A204.1 (cell line): ENCODE results near the gene POTEJ.
"Not testable (repeated sequence)": the region's sequence is repeated elsewhere in the genome, so short reads cannot be mapped to it uniquely, and the experiment has no call there.

Source experiments
- FAIRE-seq: peaks from 2 replicates; lab custom pipeline; 2012; peaks lifted over from hg19 to GRCh38; lab: Jason Lieb, UNC

Gene POTEJ

DNA sequence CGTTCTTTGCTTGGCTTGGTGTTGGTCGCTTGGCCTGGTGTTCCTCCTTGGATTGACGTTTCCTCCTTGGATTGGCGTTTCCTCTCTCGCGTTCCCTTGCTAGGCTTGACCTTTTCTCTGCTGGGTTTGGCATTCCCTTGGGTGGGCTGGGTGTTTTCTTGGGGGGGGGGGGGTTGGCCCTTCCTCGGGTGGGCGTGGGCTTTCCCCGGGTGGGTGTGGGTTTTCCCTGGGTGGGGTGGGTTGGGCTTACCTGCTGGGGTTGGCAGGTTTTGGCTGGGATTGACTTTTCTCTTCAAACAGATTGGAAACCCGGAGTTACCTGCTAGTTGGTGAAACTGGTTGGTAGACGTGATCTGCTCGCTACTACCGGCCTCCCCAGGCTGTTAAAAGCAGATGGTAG lies at the start of gene POTEJ:
TSS of gene POTEJ (plus strand) at position 301 of the 400 bp plus-strand sequence. CDS start at position 394, 93 bp downstream.
- FAIRE-seq, result not testable (repeated sequence)

DNA sequence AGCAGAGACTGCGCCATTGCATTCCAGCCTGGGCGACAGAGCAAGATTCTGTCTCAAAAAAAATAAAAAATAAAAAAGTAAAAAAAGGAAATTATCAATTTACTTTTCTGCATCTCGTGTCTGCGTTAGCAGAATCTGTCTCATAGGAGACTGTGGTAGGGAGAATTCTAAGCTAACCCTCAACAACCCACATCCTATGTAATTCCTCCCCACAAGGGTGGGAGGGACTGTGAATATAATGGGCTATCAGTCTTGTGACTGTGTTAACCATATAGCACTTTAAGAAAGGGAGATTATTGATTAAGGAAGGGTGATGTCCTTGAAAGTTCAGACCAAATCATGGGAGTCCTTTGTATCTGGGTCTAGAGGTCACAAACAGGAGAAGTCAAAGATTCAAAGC lies 45.1 kb upstream of the POTEJ start:
- not testable (repeated sequence) for FAIRE-seq

DNA sequence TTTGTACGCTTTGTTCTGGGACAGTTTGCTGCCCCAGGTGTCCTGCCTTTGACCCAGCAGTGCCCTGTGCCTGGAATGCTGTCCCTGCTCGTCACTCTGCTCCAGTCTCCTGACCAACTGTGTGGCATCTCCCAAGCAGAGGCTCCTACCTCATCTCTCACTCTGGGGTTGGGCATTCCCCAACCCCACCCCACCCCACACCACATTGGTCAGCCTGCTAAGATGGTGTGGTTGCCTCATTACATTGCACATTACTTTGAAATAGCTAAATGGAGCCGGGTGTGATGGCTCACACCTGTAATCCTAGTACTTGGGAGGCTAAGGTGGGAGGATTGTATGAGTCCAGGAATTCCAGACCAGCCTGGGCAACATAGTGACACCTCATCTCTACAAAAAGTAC lies 39.3 kb upstream of the POTEJ start:
- FAIRE-seq, result not testable (repeated sequence)

DNA sequence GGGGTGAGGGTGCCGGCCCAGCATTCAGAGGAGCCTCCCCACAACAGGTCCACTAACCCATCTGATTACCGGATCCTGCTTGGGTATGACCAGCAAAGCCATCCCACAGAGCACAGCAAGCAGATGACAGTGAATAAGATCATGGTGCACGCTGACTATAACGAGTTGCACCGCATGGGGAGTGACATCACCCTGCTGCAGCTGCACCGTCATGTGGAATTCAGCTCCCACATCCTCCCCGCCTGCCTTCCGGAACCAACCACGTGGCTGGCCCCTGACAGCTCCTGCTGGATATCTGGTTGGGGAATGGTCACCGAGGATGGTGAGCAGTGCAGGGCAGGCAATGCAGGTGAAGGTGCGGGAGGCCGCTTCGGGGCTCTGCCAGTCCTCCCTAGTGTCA lies 37.0 kb upstream of the POTEJ start:
- FAIRE-seq, result not testable (repeated sequence)

DNA sequence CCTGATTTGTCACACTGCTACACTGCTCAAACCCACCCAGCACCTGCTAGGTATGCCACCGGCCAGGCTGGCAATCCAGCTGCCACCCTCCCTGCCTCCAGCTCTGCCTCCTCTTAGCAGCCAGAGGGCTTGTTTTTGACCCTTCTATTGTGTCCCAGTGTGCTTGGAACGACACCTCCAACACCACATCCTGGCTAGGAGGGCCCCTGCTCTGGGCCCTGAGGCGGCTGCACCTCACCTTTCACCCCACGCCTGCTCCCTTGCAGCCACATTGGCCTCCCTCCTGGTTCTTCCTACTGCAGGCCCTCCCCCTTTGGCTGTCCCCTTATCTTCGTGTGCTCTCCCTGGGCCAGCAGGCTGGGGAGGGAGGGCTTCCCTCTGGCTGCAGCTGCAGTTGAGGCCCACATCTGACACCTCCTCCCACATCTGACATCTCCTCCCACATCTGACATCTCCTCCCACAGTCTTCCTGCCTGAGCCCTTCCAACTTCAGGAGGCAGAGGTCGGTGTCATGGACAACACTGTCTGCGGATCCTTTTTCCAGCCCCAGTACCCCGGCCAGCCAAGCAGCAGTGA lies 34.9 kb upstream of the POTEJ start:
- FAIRE-seq, result not testable (repeated sequence)

DNA sequence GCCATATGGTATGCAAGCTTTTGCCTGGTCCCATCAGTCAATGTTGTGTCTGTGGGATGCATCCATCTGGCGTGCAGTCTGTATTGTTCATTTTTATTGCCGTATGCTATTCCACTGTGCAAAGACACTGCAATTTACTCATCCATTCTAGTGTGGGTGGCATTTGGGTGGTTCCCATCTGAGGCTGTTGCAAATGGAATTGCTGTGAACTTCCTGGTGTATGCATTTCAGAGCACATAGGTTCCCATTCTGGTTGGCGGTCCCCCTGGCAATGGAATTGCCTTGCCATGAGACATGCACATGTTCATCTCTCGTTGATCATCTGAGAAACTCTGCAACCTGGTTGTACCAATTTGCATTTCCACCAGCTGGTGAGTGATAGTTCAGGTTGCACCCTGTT lies 33.7 kb upstream of the POTEJ start:
- not testable (repeated sequence) for FAIRE-seq

DNA sequence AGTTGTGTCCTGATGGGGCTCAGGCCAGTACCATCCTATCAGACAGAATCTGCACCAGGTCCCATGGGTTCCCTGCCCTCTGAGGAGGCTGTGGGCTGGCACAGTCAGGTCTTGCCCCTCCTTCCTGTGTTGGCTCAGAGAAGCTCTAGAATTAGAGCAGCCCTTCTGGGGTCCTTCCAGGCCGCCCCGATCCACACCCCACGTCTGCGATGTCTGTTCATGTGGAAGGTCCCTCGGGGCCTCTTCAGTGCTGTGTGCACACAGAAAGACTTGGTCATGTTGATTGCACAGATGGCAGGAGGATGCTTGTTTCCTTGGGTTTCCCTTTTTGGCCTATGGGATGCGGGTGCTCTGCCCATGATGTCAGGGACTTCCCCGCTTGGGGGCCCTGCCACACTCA lies 32.1 kb upstream of the POTEJ start:
- FAIRE-seq, result not testable (repeated sequence)

DNA sequence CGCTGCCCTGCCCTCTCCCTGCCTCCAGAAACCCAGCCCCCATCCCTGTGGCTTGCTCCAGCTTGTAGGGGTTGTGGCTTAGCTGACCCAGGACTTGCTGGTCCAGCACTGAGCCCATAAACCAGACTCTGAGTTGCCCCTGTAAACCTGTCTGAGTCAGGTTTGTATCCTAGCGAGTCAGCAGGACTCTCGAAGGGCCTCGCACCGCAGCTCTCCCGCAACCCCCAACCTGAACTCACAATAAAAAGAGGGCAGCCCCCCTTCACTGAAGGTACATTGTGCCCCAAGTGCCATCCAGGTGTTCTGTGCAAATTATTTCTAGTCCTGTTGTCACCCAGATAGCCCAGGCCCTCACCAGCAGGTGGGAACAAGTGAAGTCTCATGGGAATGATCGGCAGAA lies 29.7 kb upstream of the POTEJ start:
- FAIRE-seq, result not testable (repeated sequence)

DNA sequence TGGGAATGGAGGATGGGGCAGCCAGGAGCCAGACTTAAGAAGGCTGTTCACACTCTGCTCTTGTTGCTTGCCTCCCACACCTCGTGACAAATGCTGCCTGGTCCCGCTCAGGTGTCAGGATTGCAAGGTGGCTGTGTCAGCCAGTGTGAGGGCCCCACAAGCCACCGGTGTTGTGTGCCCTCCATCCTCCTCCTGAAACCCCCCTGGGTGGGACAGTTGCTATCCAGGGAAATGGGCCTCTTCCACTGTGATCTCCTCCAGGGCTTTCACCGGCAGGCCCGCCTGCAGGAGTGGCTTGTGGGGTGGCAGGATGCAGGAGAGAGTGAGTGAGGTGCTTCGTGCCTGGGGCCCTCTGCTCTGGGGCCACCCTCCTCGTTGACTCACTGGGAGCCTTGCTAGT lies 28.3 kb upstream of the POTEJ start:
- FAIRE-seq, result not testable (repeated sequence)

DNA sequence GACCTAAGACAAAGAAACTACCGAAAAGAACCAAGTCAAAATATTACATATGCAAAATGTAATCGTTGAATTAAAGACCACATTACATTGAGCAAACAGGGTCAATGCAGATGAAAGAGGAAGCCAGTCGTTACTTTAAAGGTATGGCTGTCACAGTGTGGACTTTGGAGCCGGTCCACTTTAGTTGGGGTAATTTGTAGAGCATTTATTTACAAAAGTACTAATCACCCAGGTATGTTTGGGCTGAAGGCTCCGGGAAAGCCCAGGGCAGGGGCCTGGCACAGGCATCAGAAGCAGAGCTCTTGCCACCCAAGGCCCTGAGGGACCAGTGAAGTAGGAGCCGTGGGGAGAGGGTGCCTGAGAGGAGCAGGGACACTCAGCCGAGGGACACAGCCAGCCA lies 27.7 kb upstream of the POTEJ start:
- FAIRE-seq, result not testable (repeated sequence)

DNA sequence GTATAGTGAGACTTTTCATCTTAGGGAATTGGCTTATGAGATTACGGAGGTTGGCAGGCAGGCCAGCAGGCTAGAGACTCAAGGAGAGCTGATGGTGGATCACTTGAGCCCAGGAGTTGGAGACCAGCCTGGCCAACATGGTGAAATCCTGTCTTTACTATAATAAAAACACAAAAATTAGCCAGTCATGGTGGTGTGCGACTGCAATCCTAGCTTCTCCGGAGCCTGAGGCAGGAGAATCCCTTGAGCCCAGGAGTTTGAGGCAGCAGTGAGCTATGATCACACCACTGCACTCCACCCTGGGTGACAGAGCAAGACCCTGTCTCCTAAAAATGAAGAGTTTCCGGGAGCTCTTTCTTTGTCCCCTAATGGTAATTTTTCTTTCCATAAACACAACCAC lies 26.5 kb upstream of the POTEJ start:
- not testable (repeated sequence) for FAIRE-seq

DNA sequence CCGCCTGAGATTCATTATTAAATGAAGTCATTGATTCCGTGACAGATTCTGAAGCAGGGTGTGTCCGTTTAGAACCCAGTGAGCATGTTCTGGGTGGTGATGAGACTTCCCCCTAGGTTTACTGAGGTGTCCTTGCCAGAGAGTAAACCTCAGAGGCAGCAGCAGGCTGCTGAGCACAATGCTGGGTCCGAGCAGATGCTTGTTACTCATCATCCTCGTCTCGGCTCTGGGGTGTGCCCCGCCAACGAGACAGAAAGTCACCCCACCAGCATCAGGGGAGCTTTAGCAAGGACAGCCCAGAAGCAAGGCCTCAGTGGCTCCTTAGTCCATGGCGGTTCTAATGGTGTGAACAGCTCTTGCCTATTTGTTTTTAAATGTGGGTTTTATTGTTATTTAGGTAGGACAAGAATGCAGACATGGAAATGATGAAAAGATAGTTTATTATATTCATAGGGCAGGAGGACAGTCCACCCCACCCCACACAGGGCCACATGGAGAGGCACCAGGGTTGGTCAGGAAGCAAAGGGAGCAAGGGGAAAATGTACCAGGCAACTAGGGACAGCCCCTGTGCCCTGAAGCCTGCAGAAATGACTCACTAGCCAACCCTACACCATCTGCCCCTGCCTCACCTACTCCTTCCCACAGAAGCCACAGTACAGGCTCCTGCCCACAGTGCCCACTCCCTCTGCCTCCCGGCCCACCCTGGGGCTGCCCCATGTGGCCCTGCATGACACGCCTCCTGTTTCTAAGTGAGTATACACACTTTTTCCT lies 22.4 kb upstream of the POTEJ start:
- not testable (repeated sequence) for FAIRE-seq

DNA sequence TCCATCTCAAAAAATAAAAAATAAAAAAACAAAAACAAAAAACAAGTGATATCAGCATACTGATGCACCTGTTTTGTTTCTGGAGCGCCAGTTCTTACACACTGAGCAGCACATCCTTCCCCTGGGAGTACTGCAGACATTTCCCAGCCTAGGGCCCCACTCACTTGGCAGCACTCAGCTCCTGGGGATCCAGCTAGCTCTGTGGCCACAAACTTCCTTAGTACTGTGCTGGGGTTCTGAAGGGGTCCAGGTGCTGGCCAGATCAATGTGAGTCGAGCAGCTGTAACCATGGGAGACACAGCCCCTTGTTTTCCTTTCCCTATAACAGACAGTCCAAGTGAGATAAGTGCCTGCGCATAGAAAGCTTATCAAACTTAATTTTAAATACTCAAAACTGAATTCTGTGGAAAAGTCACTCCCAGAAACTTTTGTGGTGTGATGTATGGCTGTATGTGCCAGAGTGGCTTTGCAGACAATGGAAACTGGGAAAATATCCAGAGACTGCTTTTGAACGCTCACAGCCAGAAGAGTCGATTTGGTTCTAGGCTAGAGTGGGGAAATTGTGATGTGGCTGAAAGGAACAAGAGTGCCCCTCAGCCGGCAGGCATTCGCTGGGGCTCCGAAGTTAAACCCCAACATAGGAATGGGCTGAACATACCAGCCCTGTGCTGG lies 20.9 kb upstream of the POTEJ start:
- not testable (repeated sequence) for FAIRE-seq

DNA sequence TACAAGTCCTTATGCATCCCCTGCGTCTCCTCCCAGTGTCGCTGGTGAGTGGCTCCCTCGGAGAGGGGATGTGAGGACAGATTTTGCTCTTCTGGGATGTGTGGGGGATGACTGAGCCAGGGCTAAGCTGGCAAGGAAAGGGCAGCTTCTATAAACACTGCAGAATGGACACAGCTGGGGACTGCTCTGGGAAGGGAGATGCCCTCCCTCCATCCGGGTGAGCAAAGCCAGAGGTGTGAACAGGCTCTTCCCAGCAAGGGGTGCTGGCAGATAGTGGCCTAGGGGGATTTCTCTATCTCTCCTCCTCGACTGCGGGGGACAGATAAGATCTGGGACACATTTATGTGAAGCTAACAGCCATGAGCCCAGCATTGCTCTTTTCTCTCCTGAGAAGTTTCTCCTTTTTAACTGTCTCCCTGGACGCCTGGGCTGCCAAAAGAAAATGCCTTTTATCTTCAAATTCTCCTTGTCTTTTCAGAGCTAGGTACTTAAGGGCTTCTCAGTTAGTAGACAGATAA lies 20.3 kb upstream of the POTEJ start:
- FAIRE-seq, result not testable (repeated sequence)

DNA sequence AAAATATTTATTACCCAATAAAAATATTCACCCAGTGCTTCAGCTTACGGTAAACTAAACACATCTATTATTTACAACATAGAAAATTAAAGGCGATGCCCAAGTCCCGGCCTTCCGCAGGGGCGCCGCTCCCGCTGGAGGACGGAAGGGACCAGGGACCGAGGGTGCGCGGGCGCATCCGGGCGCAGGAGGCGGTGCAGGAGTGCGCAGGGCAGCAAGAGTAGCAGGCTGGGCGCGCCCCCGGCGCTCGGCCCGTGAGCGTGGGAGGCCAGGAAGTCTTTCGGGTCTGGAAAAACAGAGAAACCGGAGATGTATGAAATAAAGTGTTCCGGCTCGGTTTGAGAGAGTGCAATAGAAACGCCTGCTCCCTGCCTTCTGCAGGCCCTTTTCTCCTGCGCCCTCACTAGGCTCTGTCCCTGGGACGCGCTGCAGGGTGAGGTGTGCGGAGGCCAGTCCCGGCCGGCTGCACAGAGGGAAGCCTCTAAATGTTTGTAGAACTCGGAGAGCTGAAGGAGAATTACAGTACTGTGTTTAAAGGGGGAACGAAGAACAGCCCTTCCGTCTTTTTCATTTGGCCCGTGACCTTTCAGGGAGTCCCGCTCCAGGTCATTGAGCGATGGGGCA lies 18.3 kb upstream of the POTEJ start:
- not testable (repeated sequence) for FAIRE-seq

DNA sequence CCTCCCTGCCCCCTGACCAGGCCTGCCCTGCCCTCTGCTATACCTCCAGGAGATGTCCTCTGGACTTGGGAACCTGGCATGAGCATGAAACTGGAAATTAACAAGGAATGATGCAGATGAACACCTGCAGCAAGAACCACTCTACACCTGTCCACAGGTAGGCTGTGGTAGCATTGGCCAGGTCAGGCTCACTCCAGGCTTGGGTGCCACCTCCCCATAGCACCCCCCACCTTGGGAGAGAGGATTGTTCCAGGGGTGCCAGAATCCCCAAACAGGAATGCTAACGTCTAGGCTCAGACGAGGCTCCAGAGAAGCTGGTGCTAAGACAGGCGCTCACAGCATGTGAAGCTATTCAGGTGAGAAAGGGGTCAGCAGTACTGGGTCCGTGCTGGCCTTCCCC lies 17.2 kb upstream of the POTEJ start:
- not testable (repeated sequence) for FAIRE-seq

DNA sequence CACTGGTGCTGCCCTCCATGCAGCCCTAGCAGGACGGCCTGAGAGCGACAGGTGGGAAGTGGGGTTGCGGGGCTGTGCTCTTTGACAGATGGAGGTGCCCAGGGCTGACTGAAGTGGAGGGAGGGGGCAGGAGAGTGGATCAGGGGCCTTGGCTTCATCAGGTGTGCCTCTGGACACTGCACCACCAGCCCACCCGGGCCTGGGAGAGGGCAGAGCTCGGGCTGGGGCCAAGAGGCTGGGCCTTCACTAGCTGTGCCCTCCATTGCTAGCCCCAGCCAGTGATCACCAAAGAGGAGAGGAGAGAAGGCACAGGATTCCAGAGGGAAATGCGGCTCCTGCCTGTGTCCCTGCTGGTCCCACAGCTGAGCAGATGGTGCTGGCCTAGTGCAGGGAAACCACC lies 14.5 kb upstream of the POTEJ start:
- FAIRE-seq, result not testable (repeated sequence)

DNA sequence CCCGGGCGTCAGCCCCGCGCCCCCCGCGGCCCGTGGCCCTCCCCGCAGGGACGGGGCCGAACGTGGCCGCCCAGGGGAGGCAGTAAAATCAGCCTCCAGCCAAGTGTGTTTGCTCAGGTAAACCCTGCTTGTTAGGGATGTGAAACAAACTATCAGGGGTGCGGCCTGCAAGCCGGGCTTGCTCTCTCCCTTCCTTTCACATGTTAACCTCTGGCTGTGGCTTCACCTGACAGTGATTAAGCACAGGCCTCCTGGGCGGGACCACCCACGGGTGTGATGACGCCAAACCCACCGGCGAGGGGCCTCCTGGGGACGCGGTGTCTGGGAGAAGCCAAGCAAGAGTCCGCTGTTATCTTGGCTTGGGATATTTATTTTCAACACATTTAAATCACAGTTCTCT lies 13.2 kb upstream of the POTEJ start:
- not testable (repeated sequence) for FAIRE-seq

DNA sequence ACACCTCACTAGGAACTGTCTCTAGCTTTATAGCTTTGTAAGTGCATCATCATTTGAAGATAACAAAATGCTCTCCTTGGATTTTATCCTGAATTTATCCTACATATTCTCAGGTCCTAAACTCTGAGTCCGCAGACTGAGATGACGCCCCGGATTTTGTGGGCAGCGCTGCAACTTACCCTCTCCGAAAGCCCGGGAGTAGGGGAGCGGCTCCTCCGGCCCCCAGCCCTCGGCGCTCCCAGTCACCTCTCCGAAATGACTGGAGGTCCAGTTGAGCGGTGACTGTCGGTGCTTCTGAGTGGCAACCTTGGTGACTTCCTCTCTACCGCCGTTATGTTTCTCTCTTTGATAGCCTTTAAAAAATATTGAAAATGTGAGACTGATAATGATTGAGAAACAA lies 12.8 kb upstream of the POTEJ start:
- FAIRE-seq, result not testable (repeated sequence)

DNA sequence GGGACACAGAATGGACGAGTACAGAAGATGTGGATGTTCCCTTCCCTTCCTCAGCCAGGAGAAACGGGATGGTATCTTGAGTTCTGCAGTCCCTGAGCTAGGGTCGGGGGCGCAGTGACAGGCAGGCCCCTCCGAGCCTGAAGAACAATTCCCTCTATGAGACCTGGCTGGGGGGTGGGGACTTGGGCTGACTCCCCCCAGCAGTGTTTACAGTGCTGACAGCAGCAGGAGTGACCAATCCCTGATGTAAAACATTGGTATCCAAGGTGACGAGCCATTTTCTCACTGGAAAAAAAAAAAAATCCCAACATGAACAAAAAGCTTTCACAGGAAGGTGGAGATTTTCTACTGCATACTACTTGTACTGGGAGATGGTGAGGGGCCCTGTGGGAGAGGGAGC lies 11.8 kb upstream of the POTEJ start, which contains the start of gene CFC1:
TSS of gene CFC1 (minus strand) at position 183 of the 400 bp plus-strand sequence. CDS start 288 bp downstream, outside the sequence.
- FAIRE-seq, result not testable (repeated sequence)

DNA sequence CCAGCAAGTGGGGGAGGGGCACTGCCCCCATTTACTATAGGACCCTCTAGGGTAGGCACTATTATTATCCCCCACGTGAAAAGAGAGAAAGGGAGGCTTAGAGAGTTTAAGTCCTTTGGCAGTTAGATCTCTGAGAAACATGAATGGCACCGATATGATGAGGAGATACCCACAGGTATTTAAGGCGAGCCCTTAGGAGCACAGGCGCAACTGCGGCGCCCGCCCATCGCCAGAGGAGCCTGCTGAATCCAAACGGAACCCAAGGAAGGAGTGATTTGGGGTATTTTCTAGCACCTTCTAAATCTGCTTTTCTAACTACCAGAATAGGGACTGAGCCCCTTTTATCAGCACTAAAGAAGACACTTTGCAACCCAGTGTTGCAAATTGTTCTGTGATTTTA lies 11.3 kb upstream of the POTEJ start:
- not testable (repeated sequence) for FAIRE-seq

DNA sequence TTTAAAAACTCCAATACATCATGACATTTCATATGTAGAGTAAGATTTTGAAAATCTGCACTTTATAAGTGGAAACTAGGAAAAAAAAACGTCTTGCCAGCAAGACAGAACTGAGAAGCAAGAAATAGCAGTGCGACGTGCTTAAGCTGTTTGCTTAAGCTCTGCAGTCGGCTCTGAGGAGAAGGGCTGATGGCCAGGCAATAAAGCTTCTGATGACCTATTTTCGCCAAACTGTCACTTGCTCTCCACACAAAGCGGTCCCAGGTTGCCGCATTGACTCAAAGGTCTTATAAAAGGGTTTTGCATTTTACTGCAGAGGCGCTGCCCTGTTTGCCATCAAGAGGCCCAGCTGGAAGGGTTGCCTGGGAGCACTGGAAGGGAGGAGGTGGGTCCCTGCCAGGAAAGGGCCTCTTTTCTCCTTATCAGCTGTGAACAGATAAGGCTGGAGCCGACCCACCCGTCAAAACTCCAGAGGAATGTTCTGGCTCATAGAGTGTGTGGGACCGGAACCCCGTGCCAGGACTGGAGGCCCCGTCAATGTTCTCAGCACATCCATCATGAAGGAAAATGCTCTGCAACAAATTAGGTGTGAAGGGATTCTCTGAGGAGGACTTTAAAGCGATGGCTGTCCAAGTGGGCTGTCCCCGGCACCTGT lies 9.5 kb upstream of the POTEJ start:
- not testable (repeated sequence) for FAIRE-seq
